GM18517 (cell line): ENCODE results near the gene PKNOX2.

Source experiments
- ATAC-seq: cut with Tn5 transposase; IDR thresholded peaks from one replicate; pipeline ENCODE4 v1.9.1; 2021; ENCODE audit warnings: mild to moderate bottlenecking, moderate library complexity; ENCODE audit not compliant: unreplicated experiment

The PKNOX2 gene

GRCh38 chr11:125228993-125229392 is 64.4 kb downstream of the PKNOX2 start:
- no peak for ATAC-seq

GRCh38 chr11:125229916-125230315 is 65.4 kb downstream of the PKNOX2 start:
- no peak for ATAC-seq

- ATAC-seq, result no peak
Observed at GRCh38 chr11:125233116-125233515, 68.6 kb downstream of the PKNOX2 start.

- no peak for ATAC-seq
Observed at GRCh38 chr11:125233736-125234275, 69.3 kb downstream of the PKNOX2 start.

- ATAC-seq, result no peak
Observed at GRCh38 chr11:125235071-125235471, 70.5 kb downstream of the PKNOX2 start.

GRCh38 chr11:125236072-125236825 is 71.7 kb downstream of the PKNOX2 start:
- no peak for ATAC-seq

- no peak for ATAC-seq
Observed at GRCh38 chr11:125239585-125240560, 75.3 kb downstream of the PKNOX2 start.

- ATAC-seq, result no peak
Observed at GRCh38 chr11:125241104-125241503, 76.6 kb downstream of the PKNOX2 start.

GRCh38 chr11:125242141-125242775 is 77.7 kb downstream of the PKNOX2 start:
- no peak for ATAC-seq

- no peak for ATAC-seq
Observed at GRCh38 chr11:125244166-125244565, 79.6 kb downstream of the PKNOX2 start.

GRCh38 chr11:125245299-125245698 is 80.7 kb downstream of the PKNOX2 start:
- no peak for ATAC-seq

GRCh38 chr11:125247431-125247830 is 82.9 kb downstream of the PKNOX2 start:
- no peak for ATAC-seq

- ATAC-seq, result no peak
Observed at GRCh38 chr11:125250318-125251213, 86.0 kb downstream of the PKNOX2 start.

GRCh38 chr11:125251214-125251545 is 86.6 kb downstream of the PKNOX2 start:
- no peak for ATAC-seq

- ATAC-seq, result no peak
Observed at GRCh38 chr11:125251956-125252355, 87.4 kb downstream of the PKNOX2 start.

- ATAC-seq, result no peak
Observed at GRCh38 chr11:125253289-125253688, 88.7 kb downstream of the PKNOX2 start.

GRCh38 chr11:125253795-125254525 is 89.4 kb downstream of the PKNOX2 start:
- no peak for ATAC-seq

GRCh38 chr11:125256541-125257189 is 92.1 kb downstream of the PKNOX2 start:
- ATAC-seq, result no peak

GRCh38 chr11:125257190-125257579 is 92.6 kb downstream of the PKNOX2 start:
- ATAC-seq, result no peak
